GM18526 (cell line): ENCODE results near the gene NPBWR2.

Source experiments
- POLR2A ChIP-seq: IDR thresholded peaks from 3 replicates; pipeline ENCODE4 v1.6.1; 2011; ENCODE audit not compliant: insufficient read length; ENCODE audit errors: extremely low read depth

The NPBWR2 gene

DNA sequence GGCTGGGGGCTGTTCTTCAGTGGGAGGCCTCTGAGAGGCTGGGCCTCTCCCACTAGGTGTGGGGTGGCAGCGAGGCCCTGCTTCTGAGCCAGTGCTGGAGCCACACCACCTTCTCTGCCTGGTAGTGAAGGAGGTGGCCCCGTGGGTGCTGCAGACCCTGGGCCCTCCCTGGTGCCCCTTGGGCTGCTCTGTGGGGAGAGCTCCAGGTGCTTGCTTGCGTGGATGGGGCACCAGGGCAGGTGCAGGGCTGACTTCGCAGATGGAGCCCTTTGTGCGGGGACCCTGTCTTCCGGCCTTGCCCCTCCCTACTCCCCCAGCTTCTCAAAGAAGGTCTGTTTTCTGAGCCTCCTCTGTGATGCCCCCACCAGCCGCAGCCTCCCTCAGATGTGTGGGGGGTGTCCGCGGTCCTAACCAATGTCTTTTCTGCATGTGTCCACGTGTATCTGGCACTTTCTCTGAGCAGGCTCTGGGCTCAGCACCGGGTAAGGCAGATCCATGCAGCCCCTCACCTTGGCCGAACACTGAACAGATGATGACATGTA lies 39.6 kb upstream of the NPBWR2 start:
- TF ChIP-seq POLR2A = no peak

DNA sequence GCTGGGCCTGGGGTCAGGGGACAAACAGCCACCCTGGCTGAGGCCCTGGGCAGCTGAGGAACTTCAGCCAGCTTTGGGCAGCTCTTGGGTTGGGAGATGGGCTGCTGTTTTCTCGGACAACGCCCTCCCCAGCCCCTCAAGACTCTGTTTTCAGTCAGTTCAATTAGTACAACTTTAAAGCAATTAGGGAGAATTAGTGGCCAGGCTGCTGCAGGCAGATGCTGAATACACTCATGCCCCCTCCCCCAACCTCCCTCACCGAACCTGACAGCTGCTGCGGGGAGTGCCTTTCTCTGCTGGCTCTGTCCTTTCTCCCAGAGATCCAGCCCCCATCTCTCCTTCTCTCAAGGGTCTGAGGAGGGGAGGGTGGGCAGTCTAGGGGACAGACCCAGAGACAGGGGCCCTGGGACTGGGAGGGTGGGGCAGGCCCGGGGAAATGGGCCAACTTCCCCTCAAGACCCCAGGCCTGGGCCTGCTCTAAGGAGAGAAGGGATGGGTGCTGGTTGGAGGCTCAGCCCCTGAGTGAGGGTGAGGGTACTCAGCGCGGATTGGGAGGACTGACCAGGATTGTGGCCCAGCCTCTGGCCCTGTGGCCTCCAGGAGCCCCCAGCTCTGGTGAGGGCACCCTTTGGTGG lies 39.1 kb upstream of the NPBWR2 start:
- TF ChIP-seq POLR2A = no peak

DNA sequence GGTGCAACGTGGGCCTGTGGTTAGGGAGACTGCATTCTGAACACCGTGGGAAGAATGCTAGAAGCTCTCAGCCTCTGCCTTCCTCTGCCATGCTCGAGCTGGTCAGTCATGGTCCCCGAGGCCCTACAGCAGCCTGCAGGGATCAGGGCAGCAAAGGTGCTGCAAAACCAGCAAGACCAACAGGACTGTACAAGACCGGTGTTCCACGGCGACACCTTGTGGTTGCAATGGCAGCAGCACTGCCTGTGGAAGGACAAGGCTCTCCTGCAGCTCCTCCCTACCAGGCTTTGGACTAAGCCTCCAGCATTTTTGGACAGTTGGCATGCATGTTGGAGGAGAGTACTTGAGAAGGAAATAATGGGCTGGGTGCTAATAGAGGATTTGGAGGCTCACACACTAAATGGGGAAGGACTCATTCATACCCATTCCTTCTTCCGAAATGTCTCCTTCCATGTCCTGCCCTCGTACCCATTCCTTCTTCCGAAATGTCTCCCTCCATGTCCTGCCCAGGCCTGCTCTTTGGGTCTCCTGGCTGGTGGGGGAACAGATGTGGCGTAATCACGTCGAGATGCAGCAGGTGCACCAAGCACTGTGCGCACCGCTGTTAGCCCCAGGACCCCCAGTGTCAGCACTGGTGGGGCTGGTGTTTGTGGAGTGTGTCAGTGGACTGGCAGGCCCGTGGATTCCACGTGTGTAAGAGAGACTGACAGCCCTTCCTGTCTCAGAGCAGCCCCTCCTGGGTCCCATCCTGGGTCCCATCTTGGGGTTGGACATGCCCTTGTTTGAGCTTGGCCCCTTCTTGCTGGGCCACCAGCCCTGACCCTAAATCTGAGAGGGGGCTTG lies 38.3 kb upstream of the NPBWR2 start:
- TF ChIP-seq POLR2A = no peak

DNA sequence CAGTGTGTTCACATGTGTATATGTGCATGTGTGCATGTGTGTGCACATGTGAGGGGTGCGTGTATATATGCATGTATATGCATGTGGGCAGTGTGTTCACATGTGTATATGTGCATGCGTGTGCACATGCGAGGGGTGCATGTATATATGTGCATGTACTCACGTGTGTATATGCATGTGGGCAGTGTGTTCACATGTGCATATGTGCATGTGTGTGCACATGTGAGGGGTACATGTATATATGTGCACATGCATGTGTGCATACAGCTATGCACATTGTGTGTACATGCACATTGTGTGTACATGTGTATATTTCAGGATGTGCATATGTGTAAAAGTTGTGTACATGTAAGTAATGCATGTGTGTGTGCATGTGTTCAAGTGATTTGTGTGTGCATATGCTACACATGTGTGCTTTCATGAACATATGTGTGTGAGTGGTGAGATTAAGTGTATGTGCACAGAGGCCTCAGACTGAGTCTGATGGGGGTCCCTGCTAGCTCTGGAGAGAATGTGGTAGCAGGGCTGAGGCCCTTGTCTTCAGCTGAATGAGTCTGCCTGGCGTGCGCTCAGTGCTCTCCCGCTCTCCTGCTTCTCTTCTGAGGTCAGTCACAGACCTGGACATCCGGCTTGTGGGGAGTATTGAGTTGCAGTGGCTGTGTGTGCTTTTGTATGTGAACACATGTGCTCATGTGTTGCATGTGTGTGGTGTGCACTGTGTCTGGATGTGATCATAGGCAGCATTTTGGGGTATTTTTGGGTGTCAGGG lies 37.0 kb upstream of the NPBWR2 start:
- no peak for TF ChIP-seq POLR2A

DNA sequence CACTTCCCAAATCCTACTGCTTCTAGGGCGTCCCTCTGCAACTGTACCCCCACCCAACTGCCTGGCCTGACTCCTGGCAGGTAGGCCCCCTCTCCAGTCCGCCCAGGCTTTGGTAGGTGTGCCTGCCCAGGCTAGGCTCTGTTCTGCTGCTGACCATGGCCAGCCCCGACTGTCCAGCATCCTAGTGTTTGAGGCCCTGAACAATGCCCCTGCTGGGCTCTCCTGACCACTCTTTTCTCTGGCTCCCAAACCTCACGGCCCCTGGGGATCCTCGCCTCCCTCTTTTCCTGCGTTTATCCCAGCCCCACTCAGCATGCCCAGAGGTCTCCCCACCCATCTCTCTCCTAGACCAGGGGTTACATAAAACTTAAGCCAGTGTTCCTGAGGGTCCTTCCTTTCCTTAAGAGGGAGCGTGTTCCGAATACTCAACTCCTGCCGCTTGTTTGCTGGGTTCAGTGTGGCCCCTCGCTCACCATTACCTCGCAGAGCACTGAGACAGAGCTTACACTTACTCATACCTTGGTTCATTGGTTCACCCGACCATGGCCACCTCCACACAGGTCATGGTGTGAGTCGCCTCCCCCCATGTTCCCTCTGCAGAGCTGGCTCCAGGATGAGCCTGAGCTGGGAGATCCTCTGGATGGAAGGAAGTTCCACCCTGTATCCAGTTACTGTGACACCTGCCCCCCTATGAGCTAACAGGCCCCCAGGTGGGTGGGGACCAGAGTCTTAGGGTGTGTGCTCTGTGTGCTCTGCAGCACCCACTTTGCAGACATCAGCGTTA lies 35.8 kb upstream of the NPBWR2 start:
- TF ChIP-seq POLR2A = no peak

DNA sequence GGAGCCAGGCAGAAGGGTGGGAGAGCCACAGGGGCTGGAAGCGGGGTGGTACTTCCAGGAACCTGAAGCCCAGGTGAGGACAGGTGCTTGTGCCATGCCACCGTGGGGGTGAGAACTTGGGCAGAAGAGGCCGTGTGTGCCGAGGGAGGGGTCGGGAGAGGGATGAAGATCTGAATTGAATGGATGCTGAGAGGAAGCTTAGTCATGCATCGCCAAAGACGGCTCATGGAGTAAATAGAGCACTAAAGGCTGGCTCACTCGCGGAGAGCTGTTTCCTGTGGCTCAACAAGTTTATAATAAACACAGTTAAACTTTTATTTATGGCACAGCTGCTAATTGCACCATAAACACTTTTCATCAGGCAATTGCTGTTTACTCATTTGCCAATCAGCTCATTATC lies 35.2 kb upstream of the NPBWR2 start:
- TF ChIP-seq POLR2A = no peak

DNA sequence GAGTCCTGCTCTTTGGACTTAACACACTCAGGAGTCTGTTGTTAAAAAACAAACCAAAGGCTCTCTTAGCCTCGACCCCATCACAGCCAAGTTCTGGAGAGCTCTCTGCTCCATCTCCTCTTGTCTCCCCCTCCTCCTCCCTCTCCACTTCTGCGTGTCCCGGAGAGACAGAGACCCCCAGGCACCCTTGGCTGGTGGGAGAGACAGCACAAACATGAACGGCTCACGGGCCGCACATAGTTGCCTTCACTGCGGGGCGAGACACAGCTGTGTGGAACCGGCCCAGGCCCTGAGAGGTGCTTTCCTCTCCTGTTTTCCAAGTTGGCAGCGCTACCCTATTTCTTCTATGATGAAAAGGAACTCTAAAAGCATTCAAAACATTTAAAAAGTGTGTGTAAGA lies 33.6 kb upstream of the NPBWR2 start:
- no peak for TF ChIP-seq POLR2A

DNA sequence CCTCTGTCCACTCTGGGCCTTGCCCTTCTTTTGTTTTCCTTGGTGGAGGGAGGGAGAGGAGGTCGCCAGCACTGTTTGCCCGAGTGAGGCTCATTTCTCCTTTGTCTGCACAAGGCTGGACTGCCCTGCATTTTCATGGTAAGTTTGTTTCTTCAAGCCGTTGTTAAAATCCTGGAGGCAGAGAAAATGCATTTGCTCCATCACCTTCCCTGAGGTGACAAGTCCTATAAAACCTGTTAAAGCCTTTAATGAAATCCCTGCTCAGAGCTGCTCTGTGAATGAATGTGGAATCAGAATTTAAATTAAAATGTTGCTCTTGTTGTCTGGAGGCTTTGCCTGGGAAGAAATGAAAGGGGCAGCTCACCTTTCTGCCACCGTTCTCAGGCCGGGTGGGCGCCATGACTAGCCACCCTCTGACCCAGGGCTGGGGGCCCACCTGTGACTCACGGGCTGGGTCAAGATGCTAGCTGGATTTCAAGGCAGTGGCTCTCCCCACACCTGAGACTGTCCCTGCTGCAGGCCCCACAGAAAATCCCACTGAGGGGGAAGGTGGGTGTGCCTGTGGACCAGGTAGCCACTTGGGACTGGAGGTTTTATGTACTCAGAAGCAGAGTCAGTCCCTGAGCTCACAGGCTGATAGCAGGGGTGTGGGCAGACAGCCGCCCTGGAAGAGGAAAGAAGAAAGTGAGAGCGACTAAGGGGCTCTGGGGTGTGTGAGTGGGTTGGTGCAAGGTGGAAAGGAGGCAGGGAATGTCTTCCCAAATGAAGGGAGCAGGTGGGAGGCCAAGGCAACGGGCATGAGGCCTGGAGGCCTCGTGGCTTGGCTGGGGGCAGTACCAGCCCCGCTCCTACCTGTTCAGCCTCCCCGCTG lies 32.9 kb upstream of the NPBWR2 start:
- TF ChIP-seq POLR2A = no peak

DNA sequence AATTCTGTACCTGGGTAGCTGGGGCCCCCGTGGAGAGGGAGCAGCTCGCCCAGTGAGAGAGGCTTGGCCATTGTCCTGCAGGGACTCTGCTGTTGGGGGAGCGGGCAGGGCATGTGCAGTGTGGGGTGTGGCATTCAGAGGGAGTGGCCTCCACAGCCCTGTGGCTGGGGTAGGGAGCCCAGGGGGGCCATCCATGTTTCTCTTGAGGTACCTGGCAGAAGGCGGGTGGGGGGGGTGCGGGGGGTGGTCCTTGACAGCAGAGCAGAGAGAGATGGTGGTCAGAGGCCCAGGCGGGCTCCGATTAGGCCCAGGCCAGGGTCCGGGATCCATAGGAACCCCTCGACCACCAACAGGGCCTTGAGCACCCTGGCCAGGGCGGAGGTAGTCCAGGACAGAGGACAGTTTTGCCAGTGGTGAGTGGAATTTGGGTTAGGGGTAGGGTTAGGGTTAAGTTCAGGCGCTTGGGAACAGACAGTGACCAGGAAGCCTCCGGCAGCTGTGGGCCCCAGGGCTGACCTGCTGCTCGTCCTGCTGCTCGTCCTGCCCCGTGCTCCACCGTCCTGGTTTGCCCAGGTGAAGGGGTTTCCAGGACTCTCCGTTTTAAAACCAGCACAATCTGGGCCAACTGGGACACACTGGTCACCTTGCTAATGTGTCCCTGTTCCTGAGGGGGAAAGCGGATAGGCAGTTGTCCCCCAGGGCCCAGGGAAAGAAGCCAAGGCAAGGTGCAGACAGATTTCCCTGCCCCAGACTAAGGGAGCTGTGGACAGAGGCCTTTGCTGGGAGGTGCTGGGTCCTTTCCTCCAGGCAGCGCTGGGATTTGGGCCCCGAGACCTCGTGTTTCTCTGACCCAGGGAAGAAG lies 32.1 kb upstream of the NPBWR2 start:
- TF ChIP-seq POLR2A = no peak

DNA sequence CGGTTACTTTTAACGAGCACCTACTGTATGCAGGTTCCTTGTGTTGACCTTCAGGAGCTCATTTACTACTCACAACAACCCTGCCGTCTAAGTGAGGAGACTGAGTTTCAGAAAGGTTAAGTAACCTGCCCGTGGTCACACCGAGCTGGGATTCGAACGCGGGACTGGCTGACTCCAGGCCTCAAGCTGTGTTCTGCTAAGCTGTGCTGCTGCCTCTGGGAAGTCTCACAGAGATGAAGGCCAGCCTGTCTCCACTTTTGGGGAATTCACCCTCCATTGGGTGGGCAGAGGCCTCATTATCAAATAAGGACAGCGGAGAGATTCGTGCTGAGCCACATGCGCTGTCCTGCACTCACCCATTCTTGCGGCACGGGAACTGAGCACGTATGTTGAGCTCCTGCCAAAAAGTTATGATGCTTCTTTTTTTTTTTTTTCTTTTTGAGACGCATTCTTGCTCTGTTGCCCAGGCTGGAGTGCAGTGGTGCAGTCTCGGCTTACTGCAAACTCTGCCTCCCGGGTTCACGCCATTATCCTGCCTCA lies 31.0 kb upstream of the NPBWR2 start:
- TF ChIP-seq POLR2A = no peak

DNA sequence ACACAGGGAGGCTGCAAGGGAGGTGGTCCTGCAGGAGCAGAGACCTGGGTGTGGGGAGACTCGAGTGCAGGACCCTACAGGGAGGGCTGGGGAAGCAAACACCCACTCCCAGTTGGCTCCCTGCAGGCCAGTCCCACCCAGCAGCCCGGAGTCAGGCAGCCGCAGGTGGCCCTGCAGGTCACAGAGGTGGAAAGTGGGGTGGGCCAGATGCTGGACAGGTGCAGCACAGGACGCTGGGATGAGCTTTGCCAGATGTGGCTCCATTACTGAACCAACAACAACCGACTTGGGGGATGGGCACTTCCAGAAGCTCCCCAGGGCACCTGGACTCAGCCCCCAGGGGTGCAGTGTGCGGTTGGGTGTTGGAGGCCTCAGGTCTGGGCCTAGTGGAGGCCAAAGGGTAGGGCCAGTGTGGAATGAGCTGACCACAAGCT lies 30.2 kb upstream of the NPBWR2 start:
- TF ChIP-seq POLR2A = no peak

DNA sequence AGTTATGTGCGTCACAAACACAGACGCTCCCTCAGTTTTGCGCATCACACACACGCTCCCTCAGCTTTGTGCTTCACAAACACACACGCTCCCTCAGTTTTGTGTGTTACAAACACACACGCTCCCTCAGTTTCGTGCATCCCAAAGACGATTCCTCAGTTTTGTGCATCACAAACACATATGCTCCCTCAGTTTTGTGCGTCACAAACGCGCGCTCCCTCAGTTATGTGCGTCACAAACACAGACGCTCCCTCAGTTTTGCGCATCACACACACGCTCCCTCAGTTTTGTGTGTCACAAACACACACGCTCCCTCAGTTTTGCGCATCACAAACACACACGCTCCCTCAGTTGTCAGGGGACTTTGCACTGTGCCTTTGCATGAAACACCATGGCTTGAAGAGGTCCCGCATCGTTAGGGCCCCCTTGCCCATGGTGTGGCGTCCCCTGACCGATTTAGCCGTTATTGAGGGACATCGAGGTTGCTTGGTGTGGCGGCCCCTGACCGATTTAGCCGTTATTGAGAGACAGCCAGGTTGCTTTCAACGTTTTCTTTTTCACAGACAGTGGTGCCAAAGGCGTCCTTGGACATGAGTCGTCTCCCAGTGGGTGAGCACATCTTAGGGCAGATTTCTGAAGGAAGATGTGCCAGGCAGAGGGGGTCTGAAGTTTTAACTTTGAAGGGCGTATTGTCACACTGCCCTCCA lies 28.8 kb upstream of the NPBWR2 start:
- no peak for TF ChIP-seq POLR2A
